ENCODE results near the gene ANKRD13B.
A peak's percentile ranks its signal among the peaks of the same experiment; 100 is the strongest.
"Not testable (repeated sequence)": the region's sequence is repeated elsewhere in the genome, so short reads cannot be mapped to it uniquely, and the experiment has no call there.

ANKRD13B gene

GRCh38 chr17:29648005-29648404 lies 55.1 kb downstream of the ANKRD13B start:
- DNase-seq (ENCODE audit: low spot score): no peak
- no peak for TF ChIP-seq CTCF (conservative IDR thresholded peaks at IDR 0.05; ENCODE audit: low read depth)
- CTCF ChIA-PET: interaction anchor here (0.6 kb wide), 1 partner anchor 736 kb away, joined by 4 read pairs; no protein-coding TSS in a partner anchor
- POLR2A ChIA-PET (ENCODE audit: low non-redundant PET): no interaction called here
- H3K27ac ChIP-seq: peak overlapping the region; percentile 93

- DNase-seq (ENCODE audit: low spot score): no peak
- no peak for TF ChIP-seq CTCF (conservative IDR thresholded peaks at IDR 0.05; ENCODE audit: low read depth)
- ChIA-PET CTCF (no interaction called here), POLR2A (ENCODE audit: low non-redundant PET) (no interaction called here)
- H3K27ac ChIP-seq: peak overlapping the region; percentile 39; the same call in 1 of the 2 replicates
Measured at GRCh38 chr17:29649359-29649758, 56.4 kb downstream of the ANKRD13B start.

DNA sequence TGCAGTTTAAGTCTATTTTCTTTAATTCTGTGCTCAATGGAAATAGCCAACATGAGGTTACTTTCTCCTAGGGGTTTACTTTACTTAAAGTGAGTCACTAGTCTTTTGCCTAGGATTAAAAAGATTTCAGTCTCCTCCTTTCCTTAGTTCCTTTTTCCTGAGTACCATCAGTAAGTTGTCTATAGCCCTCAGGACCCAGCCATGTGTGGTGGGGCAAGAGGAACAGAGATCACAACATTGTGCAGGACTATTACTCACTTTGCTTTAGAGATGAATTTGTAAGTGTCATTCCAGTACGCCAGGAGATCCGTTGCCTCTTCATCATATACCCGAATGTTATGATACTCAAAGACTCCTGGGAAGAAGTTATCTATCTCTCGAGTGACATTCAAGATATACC lies 57.5 kb downstream of the ANKRD13B start:
- no peak for DNase-seq (ENCODE audit: low spot score)
- no peak overlapping the region for H3K27ac ChIP-seq
- CTCF ChIA-PET: interaction anchor here (0.7 kb wide), 1 partner anchor 129 kb away, joined by 3 read pairs; no protein-coding TSS in a partner anchor
- POLR2A ChIA-PET (ENCODE audit: low non-redundant PET): no interaction called here
- TF ChIP-seq CTCF (conservative IDR thresholded peaks at IDR 0.05; ENCODE audit: low read depth): no peak

DNA sequence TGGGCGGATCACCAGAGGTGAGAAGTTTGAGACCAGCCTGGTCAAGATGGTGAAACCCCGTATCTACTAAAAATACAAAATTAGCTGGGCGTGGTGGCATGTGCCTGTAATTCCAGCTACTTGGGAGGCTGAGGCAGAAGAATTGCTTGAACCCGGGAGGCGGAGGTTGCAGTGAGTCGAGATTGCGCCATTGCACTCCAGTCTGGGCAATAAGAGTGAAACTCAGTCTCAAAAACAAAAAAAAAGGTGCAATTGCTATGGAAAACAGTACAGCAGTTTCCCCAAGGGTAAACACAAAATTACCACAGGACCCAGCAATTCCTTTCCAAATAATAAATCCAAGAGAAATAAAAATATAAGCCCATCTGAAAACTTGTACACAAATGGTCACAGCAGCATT lies 59.0 kb downstream of the ANKRD13B start:
- POLR2A ChIA-PET (ENCODE audit: low non-redundant PET); H3K27ac ChIP-seq; DNase-seq (ENCODE audit: low spot score): not testable (repeated sequence)
- CTCF ChIA-PET: interaction anchor here (0.6 to 0.7 kb wide), 2 partner anchors 135 to 882 kb away, joined by 3 to 4 read pairs; no protein-coding TSS in a partner anchor

DNA sequence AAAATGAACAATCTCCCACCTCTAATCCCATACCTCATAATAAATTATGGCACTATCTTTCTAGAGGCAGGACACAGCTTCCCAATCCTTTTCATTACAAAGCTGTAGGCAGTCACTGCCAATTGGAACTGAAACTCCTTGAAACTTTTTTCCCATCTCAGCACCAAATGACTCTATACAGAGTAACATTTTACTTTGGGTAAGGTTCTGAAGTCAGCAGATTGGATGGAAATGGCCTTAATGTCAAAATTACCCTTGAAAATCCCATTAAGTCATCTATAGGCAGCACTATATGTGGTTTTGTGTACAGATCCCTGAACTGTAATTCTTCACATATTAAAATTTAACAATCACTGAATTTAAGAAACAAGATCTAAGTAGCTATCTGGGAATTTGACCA lies 60.0 kb downstream of the ANKRD13B start:
- no peak for DNase-seq (ENCODE audit: low spot score)
- POLR2A ChIA-PET (ENCODE audit: low non-redundant PET): no interaction called here
- CTCF ChIA-PET: no interaction called here
- no peak overlapping the region for H3K27ac ChIP-seq
- TF ChIP-seq CTCF (conservative IDR thresholded peaks at IDR 0.05; ENCODE audit: low read depth): no peak

GRCh38 chr17:29653995-29654714 lies 61.2 kb downstream of the ANKRD13B start:
- DNase-seq (ENCODE audit: low spot score): no peak
- ChIA-PET POLR2A (ENCODE audit: low non-redundant PET) (no interaction called here), CTCF (interaction anchor here (0.6 to 1.4 kb wide), 3 partner anchors 11 to 366 kb away, joined by 4 to 5 read pairs (median 4); no protein-coding TSS in a partner anchor)
- TF ChIP-seq CTCF (conservative IDR thresholded peaks at IDR 0.05; ENCODE audit: low read depth): no peak
- H3K27ac ChIP-seq: no peak overlapping the region

DNA sequence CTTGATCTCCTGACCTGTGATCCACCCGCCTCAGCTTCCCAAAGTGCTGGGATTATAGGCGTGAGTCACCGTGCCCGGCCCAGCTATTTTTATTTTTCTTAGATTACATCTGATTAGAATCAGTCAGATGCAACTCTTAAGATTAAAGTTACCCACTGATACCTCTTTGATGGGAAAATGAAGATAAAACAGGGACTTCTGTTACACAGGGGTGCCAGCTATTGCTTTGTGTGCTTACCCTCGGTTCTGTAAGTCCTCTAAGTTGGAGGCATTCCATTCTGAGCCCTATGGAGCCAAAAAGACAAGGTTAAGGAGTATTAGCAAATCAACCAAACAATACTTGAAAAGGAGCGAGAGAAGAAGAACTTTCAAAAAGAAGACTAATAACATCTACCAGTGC lies 62.4 kb downstream of the ANKRD13B start:
- POLR2A ChIA-PET (ENCODE audit: low non-redundant PET): no interaction called here
- no peak for TF ChIP-seq CTCF (conservative IDR thresholded peaks at IDR 0.05; ENCODE audit: low read depth)
- DNase-seq (ENCODE audit: low spot score): no peak
- CTCF ChIA-PET: interaction anchor here (1.4 kb wide), 1 partner anchor 10 kb away, joined by 4 read pairs; no protein-coding TSS in a partner anchor
- no peak overlapping the region for H3K27ac ChIP-seq
